HepG2 (cell line): ENCODE data around the gene PPP2R5D. TPM values are rescaled to one million over a fixed set of nuclear protein-coding genes. Genes with fewer than 3 reads are reported as not detected.

Experiments used
- AGO1 ChIP-seq: fragments of 200-400 bp; formaldehyde crosslinking; IDR thresholded peaks from 2 replicates; pipeline ENCODE4 v1.6.1; 2017; ENCODE audit warnings: mild to moderate bottlenecking, low read depth, low read length, moderate library complexity; ENCODE audit not compliant: poor library complexity, severe bottlenecking
- ARHGAP35 ChIP-seq: sonication (generic); formaldehyde crosslinking; IDR thresholded peaks from 2 replicates; pipeline ENCODE4 v1.9.0; 2022; ENCODE audit warnings: mild to moderate bottlenecking, inconsistent platforms, moderate library complexity, missing genetic modification reagents, borderline replicate concordance
- ARNT2 ChIP-seq: sonication (generic); formaldehyde crosslinking; IDR thresholded peaks from 2 replicates; pipeline ENCODE4 v1.8.0; 2022; ENCODE audit warnings: mild to moderate bottlenecking, low read depth, missing genetic modification reagents, moderate library complexity
- BHLHE40 ChIP-seq: IDR thresholded peaks from 2 replicates; pipeline ENCODE4 v1.6.1; 2011; ENCODE audit warnings: low read length, improper control_type of control experiment
- HIVEP1 ChIP-seq: sonication (generic); formaldehyde crosslinking; IDR thresholded peaks from 2 replicates; pipeline ENCODE4 v1.4.0; 2020; ENCODE audit warnings: mild to moderate bottlenecking, missing genetic modification reagents
- MLXIP ChIP-seq: sonication (generic); formaldehyde crosslinking; IDR thresholded peaks from 2 replicates; pipeline ENCODE4 v1.9.0; 2021; ENCODE audit warnings: missing genetic modification reagents, borderline replicate concordance
- MXD1 ChIP-seq: sonication (generic); formaldehyde crosslinking; IDR thresholded peaks from 2 replicates; pipeline ENCODE4 v1.4.0; 2020; ENCODE audit warnings: mild to moderate bottlenecking, missing genetic modification reagents
- MZF1 ChIP-seq: sonication (generic); formaldehyde crosslinking; IDR thresholded peaks from 2 replicates; pipeline ENCODE4 v1.8.1; 2023; ENCODE audit warnings: mild to moderate bottlenecking, missing genetic modification reagents, borderline replicate concordance
- ONECUT2 ChIP-seq: sonication (generic); formaldehyde crosslinking; IDR thresholded peaks from 2 replicates; pipeline ENCODE4 v1.4.0; 2020; ENCODE audit warnings: missing genetic modification reagents
- SIX1 ChIP-seq: sonication (generic); formaldehyde crosslinking; IDR thresholded peaks from 2 replicates; pipeline ENCODE4 v1.4.0; 2020; ENCODE audit warnings: missing genetic modification reagents, borderline replicate concordance
- SMARCE1 ChIP-seq: fragments of 450-650 bp; IDR thresholded peaks from 2 replicates; pipeline ENCODE4 v1.6.1; 2017; ENCODE audit warnings: borderline replicate concordance
- SNRNP70 ChIP-seq: fragments of 200-400 bp; formaldehyde crosslinking; IDR thresholded peaks from 2 replicates; pipeline ENCODE4 v1.6.1; 2017; ENCODE audit warnings: mild to moderate bottlenecking, low read depth, low read length, moderate library complexity
- STAG1 ChIP-seq: sonication (generic); formaldehyde crosslinking; IDR thresholded peaks from 2 replicates; pipeline ENCODE4 v1.4.0; 2020; ENCODE audit warnings: missing genetic modification reagents
- SUZ12 ChIP-seq: fragments of 150-350 bp; IDR thresholded peaks from 2 replicates; pipeline ENCODE4 v1.6.1; 2014; ENCODE audit warnings: low read depth, low read length
- ZBTB3 ChIP-seq: sonication (generic); formaldehyde crosslinking; IDR thresholded peaks from 2 replicates; pipeline ENCODE4 v1.4.0; 2020; ENCODE audit warnings: low read depth, mild to moderate bottlenecking, moderate library complexity, missing genetic modification reagents, borderline replicate concordance
- ZFP37 ChIP-seq: sonication (generic); formaldehyde crosslinking; IDR thresholded peaks from 2 replicates; pipeline ENCODE4 v1.4.0; 2020; ENCODE audit warnings: missing genetic modification reagents, borderline replicate concordance
- ZNF136 ChIP-seq: sonication (generic); formaldehyde crosslinking; IDR thresholded peaks from 2 replicates; pipeline ENCODE4 v1.8.1; 2022; ENCODE audit warnings: low read depth, mild to moderate bottlenecking, moderate library complexity, missing genetic modification reagents
- ZNF3 ChIP-seq: IDR thresholded peaks from 2 replicates; pipeline ENCODE4 v1.7.0; 2017; ENCODE audit warnings: inconsistent platforms
- ZNF350 ChIP-seq: sonication (generic); formaldehyde crosslinking; IDR thresholded peaks from 2 replicates; pipeline ENCODE4 v1.4.0; 2020; ENCODE audit warnings: mild to moderate bottlenecking, low read depth, missing genetic modification reagents, borderline replicate concordance
- ZNF678 ChIP-seq: sonication (generic); formaldehyde crosslinking; IDR thresholded peaks from 2 replicates; pipeline ENCODE4 v1.4.0; 2020; ENCODE audit warnings: mild to moderate bottlenecking, missing genetic modification reagents
- ZNF687 ChIP-seq: sonication (generic); formaldehyde crosslinking; IDR thresholded peaks from 2 replicates; pipeline ENCODE4 v1.5.1; 2020; ENCODE audit warnings: mild to moderate bottlenecking, missing genetic modification reagents, moderate library complexity
- polyA plus RNA-seq, 8 experiments: library from polyadenylated mRNA; depleted of rRNA in 3 of 8; stranded (reverse) in 7 of 8; unstranded in 1 of 8; fragments of >200 nt; fragmentation: Illumina TruSeq in 4 of 8; extraction: Trizol in 4 of 8; gene quantifications; 2 replicates each; pipeline versions ENCODE4 v1.2.1 to v1.2.3, GENCODE V29; 2011 to 2016; ENCODE audit warnings: low read depth in 4 of 8, missing spikeins in 1 of 8, mixed read lengths in 1 of 8; ENCODE audit not compliant: insufficient read depth in 1 of 8
- total RNA-seq, 5 experiments: library from RNA; depleted of rRNA; stranded (reverse); fragments of >200 nt; fragmentation: Illumina TruSeq; extraction: Trizol; gene quantifications; 2 replicates each; pipeline ENCODE4 v1.2.3, GENCODE V29; 2016; ENCODE audit warnings: low read depth in 1 of 5

Gene PPP2R5D
- total and polyA plus RNA-seq, 2 of the 13 experiments (the other 11 are each of a cell fraction or from before 2014, with no cell fraction given), result 53.7 to 60.4 TPM

- TF ChIP-seq ZFP37 (CRISPR knock-in tag), result no peak
- no peak for TF ChIP-seq SIX1 (CRISPR knock-in tag)
- peak; percentile 96 for TF ChIP-seq AGO1
- no peak for TF ChIP-seq ZNF136 (CRISPR knock-in tag)
- TF ChIP-seq ZBTB3 (CRISPR knock-in tag), result no peak
- peak; percentile 54; the same call in 1 of the 2 replicates for TF ChIP-seq ZNF678
- no peak for TF ChIP-seq SNRNP70
- no peak for TF ChIP-seq SMARCE1
- peak; percentile 44 for TF ChIP-seq MXD1 (CRISPR knock-in tag)
- no peak for TF ChIP-seq MZF1
- peak; percentile 92; the same call in 1 of the 2 replicates for TF ChIP-seq HIVEP1 (CRISPR knock-in tag)
- TF ChIP-seq ONECUT2 (CRISPR knock-in tag), result no peak
- TF ChIP-seq ZNF687, result peak; percentile 96
- no peak for TF ChIP-seq SUZ12
- no peak for TF ChIP-seq ARHGAP35 (CRISPR knock-in tag)
- TF ChIP-seq ZNF350 (CRISPR knock-in tag), result no peak
- no peak for TF ChIP-seq ZNF3 (CRISPR knock-in tag)
- TF ChIP-seq MLXIP (CRISPR knock-in tag), result 0 out of 2 replicates have a peak, but pooled peaks have one; percentile 26
- TF ChIP-seq BHLHE40, result no peak
- peak; percentile 89 for TF ChIP-seq ARNT2 (CRISPR knock-in tag)
- 0 out of 2 replicates have a peak, but pooled peaks have one; percentile 3 for TF ChIP-seq STAG1 (CRISPR knock-in tag)
Measured at GRCh38 chr6:43021270-43022047, 37.1 kb downstream of the PPP2R5D start, which contains the start of gene RRP36 (continued).
